Transverse colon (tissue), 4 donors: Measurements from ENCODE around the gene SORT1. TPM values are rescaled to one million over a fixed set of nuclear protein-coding genes. Genes with fewer than 3 reads are reported as not detected.

ENCODE experiments used
- DNase-seq: peaks from one replicate; pipeline ENCODE4 v3.0.0-alpha.2; 2019
- H3K27ac ChIP-seq, 4 donors: fragments of 200-600 bp; sonication (generic); 2 replicates each; pipeline ENCODE4 v1.5.1; 2016 to 2018; ENCODE audit warnings: inconsistent platforms in 4 of 4
- H3K27me3 ChIP-seq: fragments of 200-600 bp; sonication (generic); 2 replicates; pipeline ENCODE4 v1.5.1; 2017; ENCODE audit warnings: inconsistent platforms
- H3K36me3 ChIP-seq, 4 donors: fragments of 200-600 bp; sonication (generic); 2 replicates each; pipeline ENCODE4 v1.5.1; 2017 to 2019; ENCODE audit warnings: inconsistent platforms in 4 of 4
- H3K4me1 ChIP-seq, 4 donors: fragments of 200-600 bp; sonication (generic); 2 replicates each; pipeline ENCODE4 v1.5.1; 2017 to 2020; ENCODE audit warnings: inconsistent platforms in 4 of 4
- H3K4me3 ChIP-seq, 4 donors: fragments of 200-600 bp; sonication (generic); 1 replicate in 1 of 4; 2 replicates in 3 of 4; pipeline versions ENCODE4 v1.5.1 to v1.6.1; 2017 to 2019; ENCODE audit warnings: inconsistent platforms in 4 of 4
- H3K9me3 ChIP-seq, 2 donors: fragments of 200-600 bp; sonication (generic); 2 replicates each; pipeline ENCODE4 v1.5.1; 2017 to 2019; ENCODE audit warnings: inconsistent platforms in 2 of 2
- EP300 ChIP-seq: sonication (generic); formaldehyde crosslinking; IDR thresholded peaks from one replicate; pipeline ENCODE4 v1.6.1; 2017; ENCODE audit warnings: antibody characterized with exemption, low read depth
- POLR2A ChIP-seq: fragments of 450-650 bp; IDR thresholded peaks from one replicate; pipeline ENCODE4 v1.6.1; 2016; ENCODE audit warnings: antibody characterized with exemption, mild to moderate bottlenecking, moderate library complexity
- POLR2AphosphoS5 ChIP-seq, 3 donors: sonication (generic); formaldehyde crosslinking; IDR thresholded peaks; one replicate each; pipeline ENCODE4 v1.6.1; 2016; ENCODE audit warnings: antibody characterized with exemption in 3 of 3
- WGBS, 2 donors: methylation state at CpG; one replicate each; pipeline ENCODE4 v1.1.5; 2018; ENCODE audit warnings: low coverage in 1 of 2; 5-methylcytosine and 5-hydroxymethylcytosine counted together
- in situ Hi-C, 4 donors: fragments of 200-750 bp; cut with MboI; loops; one replicate each; pipeline versions ENCODE4 v1.15.0 to v1.15.1; 2017; ENCODE audit warnings: low sequenced_read_pairs in 3 of 4, low pct_ligation_motif_present in 1 of 4, low pct_unique_long_range_greater_than_20kb in 1 of 4
- intact Hi-C: fragments of 100-400 bp; cut with DNase I; formaldehyde crosslinking; loops from one replicate; pipeline ENCODE4 v1.15.1; 2023; ENCODE audit warnings: low total_unique reads
- total RNA-seq, 4 donors: library from RNA; depleted of rRNA; stranded (reverse); fragments of >200 nt; gene quantifications; one replicate each; pipeline ENCODE4 v1.1.0, GENCODE V29; 2016
- TF ChIP-seq, protein P1 (sequence below), 5 experiments: fragments of 200-600 bp in 3 of 5; fragments of 450-650 bp in 2 of 5; sonication (generic) in 3 of 5; IDR thresholded peaks; 1 replicate in 2 of 5; 2 replicates in 3 of 5; pipeline ENCODE4 v1.5.1; 2016 to 2017; ENCODE audit warnings: antibody characterized with exemption in 5 of 5, inconsistent platforms in 3 of 5, mild to moderate bottlenecking in 2 of 5, moderate library complexity in 1 of 5

The SORT1 gene
- total RNA-seq, 4 donors from 2014 or later = 53.5 to 79.3 (median 66.2) TPM

DNA sequence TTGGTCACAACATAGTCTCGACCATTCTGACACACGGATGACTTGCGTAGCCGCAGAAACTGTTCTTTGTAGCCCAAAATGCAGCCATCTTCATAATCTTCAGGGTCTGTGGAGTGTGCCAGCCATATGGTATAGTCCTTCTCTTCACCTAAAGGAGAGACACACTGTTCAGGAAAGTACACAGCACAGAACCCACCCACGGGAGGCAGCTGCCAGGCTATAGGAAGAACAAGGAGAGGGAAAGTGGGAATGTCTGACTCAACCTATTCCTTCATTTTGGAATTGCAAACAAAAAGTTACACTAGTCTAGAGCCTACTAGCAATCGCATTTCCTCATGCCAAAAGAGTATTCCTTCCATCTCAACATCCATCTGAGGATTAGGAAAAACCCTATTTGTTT lies 74.7 kb downstream of the SORT1 start:
- in situ Hi-C loops (no loop called here), intact Hi-C loops (no loop called here)
- H3K27ac ChIP-seq = no peak overlapping the region
- no peaks in the 10 kb centered on the region for H3K4me1 ChIP-seq
- peaks cover 0 to 66% (median 28%) of the 10 kb centered on the region in 4 donors for H3K36me3 ChIP-seq
- 86 to 100% methylated on average over 1 to 6 of the region's 6 CpGs for WGBS, 2 donors
- DNase-seq = no peak
- TF ChIP-seq, protein P1, sequence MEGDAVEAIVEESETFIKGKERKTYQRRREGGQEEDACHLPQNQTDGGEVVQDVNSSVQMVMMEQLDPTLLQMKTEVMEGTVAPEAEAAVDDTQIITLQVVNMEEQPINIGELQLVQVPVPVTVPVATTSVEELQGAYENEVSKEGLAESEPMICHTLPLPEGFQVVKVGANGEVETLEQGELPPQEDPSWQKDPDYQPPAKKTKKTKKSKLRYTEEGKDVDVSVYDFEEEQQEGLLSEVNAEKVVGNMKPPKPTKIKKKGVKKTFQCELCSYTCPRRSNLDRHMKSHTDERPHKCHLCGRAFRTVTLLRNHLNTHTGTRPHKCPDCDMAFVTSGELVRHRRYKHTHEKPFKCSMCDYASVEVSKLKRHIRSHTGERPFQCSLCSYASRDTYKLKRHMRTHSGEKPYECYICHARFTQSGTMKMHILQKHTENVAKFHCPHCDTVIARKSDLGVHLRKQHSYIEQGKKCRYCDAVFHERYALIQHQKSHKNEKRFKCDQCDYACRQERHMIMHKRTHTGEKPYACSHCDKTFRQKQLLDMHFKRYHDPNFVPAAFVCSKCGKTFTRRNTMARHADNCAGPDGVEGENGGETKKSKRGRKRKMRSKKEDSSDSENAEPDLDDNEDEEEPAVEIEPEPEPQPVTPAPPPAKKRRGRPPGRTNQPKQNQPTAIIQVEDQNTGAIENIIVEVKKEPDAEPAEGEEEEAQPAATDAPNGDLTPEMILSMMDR (IDR thresholded peaks at IDR 0.05) = no peak
- TF ChIP-seq POLR2AphosphoS5 (IDR thresholded peaks at IDR 0.05) (no peak), POLR2A (no peak), EP300 (no peak)
- no peaks in the 10 kb centered on the region for H3K27me3 ChIP-seq
- H3K9me3 ChIP-seq = no peaks in the 10 kb centered on the region
- no peak overlapping the region for H3K4me3 ChIP-seq

DNA sequence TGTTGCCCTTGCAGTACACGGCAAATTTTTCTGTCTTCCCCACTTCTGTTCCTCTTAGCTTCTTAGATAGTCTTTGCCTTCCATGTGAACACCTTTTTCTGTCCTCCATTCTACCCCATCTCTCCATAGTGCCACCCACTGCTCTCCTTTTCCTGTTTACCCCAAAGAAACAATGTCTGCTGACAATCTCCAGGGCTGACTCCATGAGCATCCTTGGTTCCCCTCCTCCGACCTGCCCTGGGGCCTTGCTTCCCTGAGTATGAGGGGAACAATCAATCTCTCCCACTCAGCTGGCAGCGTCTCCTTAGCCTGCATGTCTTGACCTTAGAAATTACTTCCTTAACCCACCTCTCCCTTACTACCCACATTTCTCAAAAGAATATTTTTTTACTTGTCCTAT lies 78.6 kb downstream of the SORT1 start:
- Histone ChIP-seq H3K9me3 (no peaks in the 10 kb centered on the region), H3K36me3 (peaks cover 0 to 51% (median 24%) of the 10 kb centered on the region in 4 donors), H3K27me3 (no peaks in the 10 kb centered on the region), H3K4me3 (no peak overlapping the region), H3K4me1 (no peaks in the 10 kb centered on the region), H3K27ac (no peak overlapping the region)
- in situ Hi-C loops (no loop called here), intact Hi-C loops (no loop called here)
- TF ChIP-seq POLR2AphosphoS5 (IDR thresholded peaks at IDR 0.05) = no peak
- no peak for TF ChIP-seq POLR2A
- TF ChIP-seq, protein P1 (IDR thresholded peaks at IDR 0.05) = no peak
- no peak for TF ChIP-seq EP300
- WGBS, 2 donors = 88 to 100% methylated on average over 1 to 3 of the region's 3 CpGs
- no peak for DNase-seq

DNA sequence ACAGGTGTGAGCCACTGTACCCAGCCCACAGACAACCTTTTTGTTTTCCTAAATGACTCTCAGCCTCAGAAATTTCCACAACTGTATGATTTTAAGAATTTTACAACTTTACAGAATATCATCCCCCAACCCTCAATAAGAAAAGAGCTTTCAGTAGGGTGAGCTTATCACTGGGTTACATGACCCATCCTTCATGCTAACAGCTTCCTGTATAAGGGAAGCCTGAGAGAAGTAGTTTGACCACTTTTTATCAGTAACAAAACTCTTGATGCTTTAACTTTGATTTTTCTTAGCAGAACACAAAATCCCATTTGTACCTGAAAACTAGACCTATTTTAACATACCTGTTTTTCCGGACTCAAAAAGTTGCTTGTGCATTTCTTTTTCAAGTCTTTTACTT lies 81.2 kb downstream of the SORT1 start:
- DNase-seq = no peak
- intact Hi-C loops = no loop called here
- H3K27ac ChIP-seq = no peak overlapping the region
- peaks cover 0 to 46% (median 17%) of the 10 kb centered on the region in 4 donors for H3K36me3 ChIP-seq
- 83 to 87% methylated on average over 1 of the region's 1 CpG for WGBS, 2 donors
- in situ Hi-C loops = no loop called here
- no peak for TF ChIP-seq POLR2AphosphoS5 (IDR thresholded peaks at IDR 0.05)
- no peak for TF ChIP-seq EP300
- TF ChIP-seq, protein P1 (IDR thresholded peaks at IDR 0.05) = no peak
- no peak for TF ChIP-seq POLR2A
- H3K4me3 ChIP-seq = no peak overlapping the region
- H3K4me1 ChIP-seq = no peaks in the 10 kb centered on the region
- H3K27me3 ChIP-seq = no peaks in the 10 kb centered on the region
- no peaks in the 10 kb centered on the region for H3K9me3 ChIP-seq

DNA sequence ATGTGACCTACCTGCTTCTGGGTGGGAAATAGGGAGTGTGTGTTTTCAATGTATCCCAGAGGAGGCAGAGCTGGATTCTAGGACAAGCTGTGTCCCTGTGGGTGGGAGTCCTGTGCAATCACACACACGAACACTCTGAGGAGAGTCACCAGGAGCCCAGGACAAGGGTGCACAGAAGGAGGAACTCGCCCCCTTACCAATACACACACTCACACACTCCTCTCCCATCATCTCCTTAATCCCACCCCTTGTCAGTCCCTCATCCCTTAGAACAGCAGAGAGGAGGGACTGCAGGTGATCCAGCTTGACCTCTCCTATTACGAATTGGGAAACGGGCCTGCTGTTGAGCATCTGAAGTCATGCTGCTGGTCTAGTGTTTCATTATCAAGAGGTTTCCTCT lies 82.4 kb downstream of the SORT1 start:
- Histone ChIP-seq H3K36me3 (peaks cover 0 to 37% (median 12%) of the 10 kb centered on the region in 4 donors), H3K27ac (no peak overlapping the region), H3K9me3 (no peaks in the 10 kb centered on the region), H3K4me1 (no peaks in the 10 kb centered on the region), H3K27me3 (no peaks in the 10 kb centered on the region), H3K4me3 (no peak overlapping the region)
- DNase-seq = no peak
- TF ChIP-seq POLR2A (no peak), POLR2AphosphoS5 (IDR thresholded peaks at IDR 0.05) (no peak), EP300 (no peak)
- TF ChIP-seq, protein P1 (IDR thresholded peaks at IDR 0.05) = no peak
- WGBS, 2 donors = 88% methylated on average over 4 of the region's 4 CpGs; no CpG with 5 or more reads in 1 of the 2 donors
- in situ Hi-C loops = no loop called here
- intact Hi-C loops = no loop called here
